ENCODE measurements around the gene GYPB. TPM values are rescaled to one million over a fixed set of nuclear protein-coding genes. Genes with fewer than 3 reads are reported as not detected.

The GYPB gene
- total RNA-seq, 4 donors from 2014 or later, result not detected

Other genes with a start within 250 kb of the GYPB start
- under 1 TPM in 1 of 4 donors, not detected in 3; 0.33 TPM for gene GYPE, start 113.8 kb downstream of the GYPB start, total RNA-seq
- gene GYPA, start 121.3 kb upstream of the GYPB start, total RNA-seq, result not detected